HG03159 (cell line): ENCODE measurements around the gene NOS3.
A peak's percentile ranks its signal among the peaks of the same experiment; 100 is the strongest.
"Not testable (repeated sequence)": the region's sequence is repeated elsewhere in the genome, so short reads cannot be mapped to it uniquely, and the experiment has no call there.

ENCODE experiments used
- ATAC-seq: cut with Tn5 transposase; IDR thresholded peaks from one replicate; pipeline ENCODE4 v1.9.1; 2021; ENCODE audit warnings: mild to moderate bottlenecking, moderate library complexity; ENCODE audit not compliant: unreplicated experiment

Gene NOS3

GRCh38 chr7:151013733-151014497 is 23.1 kb downstream of the NOS3 start:
- no peak for ATAC-seq

- no peak for ATAC-seq
Observed at GRCh38 chr7:151014950-151015349, 24.1 kb downstream of the NOS3 start.

DNA sequence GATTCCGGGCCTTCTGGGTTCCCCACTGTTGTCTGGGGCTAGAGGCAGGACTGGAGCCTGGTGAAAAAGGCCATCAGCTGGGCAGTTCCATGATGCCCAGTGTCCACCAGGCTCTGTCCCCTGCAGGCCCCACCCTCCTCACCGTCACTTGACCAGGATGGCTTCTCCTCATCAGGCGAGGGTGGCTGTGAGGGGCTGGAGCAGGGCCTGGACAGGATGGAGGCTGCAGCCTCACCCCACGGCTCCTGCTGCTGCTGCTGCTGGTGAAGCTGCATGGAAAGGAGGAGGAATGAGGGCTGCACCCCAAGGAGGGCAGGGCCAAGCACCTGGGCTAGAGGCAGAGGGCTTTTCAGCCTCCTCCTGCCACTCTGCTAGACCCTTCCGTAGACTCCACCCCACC is 25.1 kb downstream of the NOS3 start:
- ATAC-seq, result no peak

DNA sequence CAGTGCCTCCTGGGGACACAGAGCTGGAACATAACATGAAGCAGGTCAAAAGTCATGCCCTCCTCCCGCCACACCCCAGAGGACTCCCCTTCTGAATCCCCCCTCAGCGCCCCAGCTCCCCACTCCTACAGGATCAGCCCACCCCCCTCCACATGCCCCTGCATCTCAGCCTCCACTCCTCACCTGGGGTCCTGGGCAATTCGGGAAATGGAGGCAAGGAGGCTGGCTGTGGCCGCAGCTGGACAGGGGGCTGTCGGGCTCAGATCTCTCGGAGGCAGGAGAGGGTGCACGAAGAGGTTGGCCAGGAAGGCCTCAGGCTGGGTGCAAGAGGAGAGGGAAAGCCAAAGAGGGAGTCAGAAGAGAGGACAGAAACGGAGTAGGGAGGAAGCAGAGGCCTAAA is 25.7 kb downstream of the NOS3 start:
- ATAC-seq, result no peak

DNA sequence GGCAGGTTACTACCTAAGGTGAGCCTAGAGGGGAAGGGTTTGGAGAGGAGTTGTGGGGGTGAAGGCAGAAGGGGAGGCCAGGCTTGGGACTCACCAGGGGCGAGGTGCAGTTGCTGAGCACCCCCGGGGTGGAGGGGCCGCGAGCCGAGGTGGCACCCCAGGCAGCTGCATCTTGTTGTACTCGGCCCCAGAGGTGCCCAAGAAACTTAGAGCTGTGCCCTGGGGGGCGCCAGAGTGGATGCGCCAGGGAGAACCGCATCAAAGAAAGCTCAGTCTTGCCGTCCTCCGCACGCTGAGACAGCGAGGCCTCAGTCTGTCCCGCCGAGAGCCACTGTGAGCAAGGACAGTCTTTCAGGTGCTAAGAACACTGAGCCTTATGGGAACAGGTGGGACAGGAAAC is 26.1 kb downstream of the NOS3 start:
- no peak for ATAC-seq

DNA sequence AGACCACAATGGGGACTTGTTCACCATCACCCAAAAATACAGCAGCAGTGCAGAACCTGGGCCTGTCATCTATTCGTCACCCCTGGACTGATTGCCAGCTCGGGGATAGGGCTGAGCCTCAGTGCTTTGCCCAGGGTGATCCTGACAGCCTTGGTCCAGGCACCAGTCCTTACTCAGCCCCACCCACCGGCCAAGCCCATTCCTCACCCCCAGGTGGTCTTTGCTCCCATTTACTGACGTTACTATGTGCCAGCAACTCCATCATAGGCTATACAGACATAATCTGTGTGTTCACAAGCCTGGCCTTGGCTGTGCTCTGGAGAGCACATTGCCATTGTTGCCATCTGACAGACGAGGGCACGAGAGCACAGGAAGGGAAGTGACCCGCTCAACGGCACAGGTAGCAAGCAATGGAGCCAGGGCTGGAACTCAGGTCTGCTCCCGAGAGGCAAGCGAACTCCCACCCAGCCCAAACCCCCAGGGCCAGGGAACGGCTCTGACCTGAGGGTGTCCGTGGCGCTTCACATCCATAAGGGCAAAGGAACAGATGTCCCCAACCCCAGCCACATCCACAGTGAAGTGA is 26.6 kb downstream of the NOS3 start:
- ATAC-seq, result no peak

DNA sequence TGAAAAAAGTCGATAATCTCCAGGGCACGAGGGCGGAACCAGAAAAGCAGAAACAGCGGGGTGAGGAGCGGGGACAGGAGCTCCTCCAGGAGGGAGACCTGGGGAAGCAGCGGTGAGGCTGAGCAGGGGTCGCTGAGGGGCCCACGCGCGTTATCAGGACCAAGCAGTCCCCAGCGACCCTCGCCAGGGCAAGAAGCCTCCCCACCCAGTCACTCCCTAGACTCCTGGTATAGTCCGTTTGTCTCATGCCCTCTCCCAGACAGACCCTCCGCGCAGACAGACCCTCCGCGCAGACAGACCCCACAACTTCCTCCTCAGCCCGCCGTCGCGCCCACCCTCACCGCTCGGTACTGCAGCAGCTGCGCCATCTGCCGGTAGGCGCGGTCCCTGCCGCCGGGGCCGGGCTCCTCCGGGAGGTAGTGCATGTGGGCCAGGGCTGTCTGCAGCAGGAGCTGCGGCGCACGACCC is 27.2 kb downstream of the NOS3 start:
- ATAC-seq, result peak; percentile 46

DNA sequence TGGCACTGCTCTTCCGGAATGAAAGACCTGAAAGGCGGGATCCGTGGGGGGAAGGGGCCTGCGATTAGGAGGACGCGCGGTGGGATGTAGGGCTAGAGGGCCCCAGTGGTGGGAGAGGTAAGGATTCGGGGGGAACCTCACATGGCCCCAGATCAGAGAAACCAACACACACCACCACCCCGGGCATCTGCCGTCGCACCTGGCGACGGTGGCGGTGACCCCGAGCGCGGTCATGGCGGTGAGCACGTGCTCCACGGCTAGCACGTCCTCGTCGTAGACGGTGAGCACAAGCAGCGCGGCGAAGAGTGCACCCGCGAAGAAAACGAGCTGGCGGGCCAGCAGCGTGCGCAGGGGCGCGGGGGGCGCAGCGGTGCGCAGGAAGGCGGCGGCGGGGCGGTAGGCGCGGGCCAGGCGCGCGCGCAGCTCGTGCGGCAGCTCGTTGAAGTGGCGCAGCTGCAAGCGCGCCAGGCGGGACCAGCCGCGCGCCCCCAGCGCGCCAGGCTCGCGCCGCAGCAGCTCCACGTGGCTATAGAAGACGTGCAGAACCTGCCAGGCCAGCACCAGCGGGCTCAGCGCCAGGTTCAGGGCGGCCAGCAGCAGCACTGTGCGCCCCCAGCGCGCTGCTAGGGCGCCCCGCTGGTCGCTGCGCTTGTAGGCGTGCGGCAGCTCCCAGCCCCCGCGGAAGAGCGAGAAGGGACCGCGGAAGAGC is 27.8 kb downstream of the NOS3 start:
- ATAC-seq, result no peak

- ATAC-seq, result no peak
Observed at GRCh38 chr7:151019130-151019447, 28.3 kb downstream of the NOS3 start.

DNA sequence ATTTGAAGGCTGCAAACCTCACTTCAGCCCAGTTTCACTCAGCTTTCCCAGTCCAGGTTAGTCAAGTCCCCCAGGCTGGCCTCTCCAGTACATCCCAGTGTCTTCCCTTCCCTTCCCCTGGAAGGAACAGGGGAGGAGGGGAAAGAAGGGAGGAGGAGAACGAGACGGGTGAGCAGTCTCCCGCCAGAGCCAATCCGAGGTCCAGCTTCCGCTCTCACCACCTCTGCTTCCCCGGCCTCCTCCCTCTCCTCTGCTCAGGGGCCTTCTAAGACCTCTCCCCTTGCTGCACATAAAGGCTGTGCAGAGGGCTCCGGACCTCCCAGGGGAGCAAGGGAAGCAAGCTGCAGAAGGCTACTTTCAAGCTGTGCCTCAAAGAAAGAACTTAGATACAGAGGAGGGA is 29.4 kb downstream of the NOS3 start:
- ATAC-seq, result no peak

GRCh38 chr7:151023232-151023631 is 32.4 kb downstream of the NOS3 start:
- no peak for ATAC-seq

DNA sequence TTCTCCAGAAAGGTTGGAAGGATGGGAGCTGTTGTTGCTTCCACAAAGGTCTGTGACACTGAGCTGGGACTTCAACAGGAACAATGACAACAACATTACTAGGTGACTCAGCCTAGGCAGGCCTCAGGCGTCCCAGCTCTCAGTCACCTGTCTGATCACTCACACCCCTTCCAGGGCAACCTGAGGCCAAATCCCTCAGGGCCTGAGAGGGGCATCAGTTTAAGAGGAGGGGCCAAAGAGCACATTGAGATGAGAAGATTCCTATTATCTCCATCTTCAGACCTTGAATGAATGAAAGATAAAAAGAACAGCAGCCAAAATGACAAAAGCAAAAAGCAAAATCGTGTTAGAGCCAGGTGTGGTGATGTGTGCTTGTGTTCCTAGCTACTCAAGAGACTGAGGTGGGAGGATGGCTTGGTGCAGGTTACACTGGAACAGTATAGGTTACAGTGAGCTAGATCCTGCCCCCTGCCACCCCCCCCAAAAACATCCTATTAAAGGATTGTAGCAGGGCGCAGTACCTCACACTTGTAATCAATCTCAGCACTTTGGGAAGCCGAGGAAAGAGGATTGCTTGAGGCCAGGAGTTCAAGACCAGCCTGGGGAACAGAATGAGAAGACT is 33.7 kb downstream of the NOS3 start, which contains the start of gene ATG9B:
Gene ATG9B, minus strand, starts transcription at position 60 of the 622 bp plus-strand sequence. CDS start 71 bp downstream, outside the sequence.
- ATAC-seq, result no peak

GRCh38 chr7:151025924-151026671 is 35.3 kb downstream of the NOS3 start:
- no peak for ATAC-seq

- not testable (repeated sequence) for ATAC-seq
Observed at GRCh38 chr7:151026771-151027727, 36.2 kb downstream of the NOS3 start.

GRCh38 chr7:151027728-151028130 is 36.9 kb downstream of the NOS3 start:
- peak; percentile 5 for ATAC-seq

GRCh38 chr7:151028131-151028947 is 37.5 kb downstream of the NOS3 start, which contains the start of gene ABCB8:
Gene ABCB8, plus strand, starts transcription at chr7:151028450. Its CDS starts 66 bp downstream, at chr7:151028516.
- peak; percentile 94 for ATAC-seq

GRCh38 chr7:151028948-151029501 is 38.2 kb downstream of the NOS3 start:
- no peak for ATAC-seq

GRCh38 chr7:151031011-151031410 is 40.2 kb downstream of the NOS3 start:
- no peak for ATAC-seq
